Activated CD4-positive, alpha-beta memory T cell treated with anti-CD3 and anti-CD28 coated beads for 36 hours (primary cell): ENCODE results near the gene TNFRSF1A. TPM values are rescaled to one million over a fixed set of nuclear protein-coding genes. Genes with fewer than 3 reads are reported as not detected.

Experiments used
- CTCF ChIA-PET: fragments of 350-600 bp; sonication (Branson Sonifier 250); formaldehyde crosslinking; loops from one replicate; lab custom pipeline; 2021; ENCODE audit warnings: antibody characterized with exemption, inconsistent platforms; lab: Charles Lee
- POLR2A ChIA-PET: fragments of 350-600 bp; sonication (Branson Sonifier 250); formaldehyde crosslinking; loops from one replicate; lab custom pipeline; 2021; ENCODE audit warnings: antibody characterized with exemption; lab: Charles Lee
- DNase-seq: peaks from one replicate; pipeline ENCODE4 v3.0.0-alpha.2; 2020
- H3K27ac Mint-ChIP-seq: one replicate; pipeline ENCODE4 v1.8.0; 2021; ENCODE audit warnings: mixed read lengths
- H3K27me3 Mint-ChIP-seq: one replicate; pipeline ENCODE4 v1.8.0; 2021; ENCODE audit warnings: mixed read lengths
- H3K36me3 Mint-ChIP-seq: one replicate; pipeline ENCODE4 v1.8.0; 2021; ENCODE audit warnings: mixed read lengths
- H3K4me1 Mint-ChIP-seq: one replicate; pipeline ENCODE4 v1.8.0; 2021; ENCODE audit warnings: low read depth, mixed read lengths
- H3K4me3 Mint-ChIP-seq: one replicate; pipeline ENCODE4 v1.8.0; 2021; ENCODE audit warnings: mild to moderate bottlenecking, mixed read lengths
- H3K9me3 Mint-ChIP-seq: one replicate; pipeline ENCODE4 v1.8.0; 2021; ENCODE audit warnings: mixed read lengths
- intact Hi-C: fragments of 100-400 bp; cut with micrococcal nuclease; formaldehyde crosslinking; loops from one replicate; pipeline ENCODE4 v1.15.1; 2023
- total RNA-seq, 2 experiments: library from RNA; stranded (reverse); gene quantifications; one replicate each; pipeline ENCODE4 v1.2.3, GENCODE V29; 2021

TNFRSF1A gene
- total RNA-seq, 2 experiments from 2014 or later: 47.5 to 49.6 TPM

- ChIA-PET POLR2A (interaction anchor here (1.1 to 1.2 kb wide), 2 partner anchors 19 to 37 kb away, joined by 3 to 5 read pairs; no protein-coding TSS in a partner anchor), CTCF (interaction anchor here (0.6 to 2.0 kb wide), 8 partner anchors 9 to 139 kb away, joined by 3 to 9 read pairs (median 6); no protein-coding TSS in a partner anchor)
- no peaks in the 10 kb centered on the region for H3K9me3 Mint-ChIP-seq
- peaks cover 18% of the 10 kb centered on the region for H3K36me3 Mint-ChIP-seq
- no peak for DNase-seq
- intact Hi-C loops: no loop called here
- H3K4me3 Mint-ChIP-seq: no peak overlapping the region
- H3K27ac Mint-ChIP-seq: no peak overlapping the region
- no peaks in the 10 kb centered on the region for H3K27me3 Mint-ChIP-seq
- peaks cover 31% of the 10 kb centered on the region for H3K4me1 Mint-ChIP-seq
Measured at GRCh38 chr12:6326316-6327228, 15.3 kb downstream of the TNFRSF1A start.

DNA sequence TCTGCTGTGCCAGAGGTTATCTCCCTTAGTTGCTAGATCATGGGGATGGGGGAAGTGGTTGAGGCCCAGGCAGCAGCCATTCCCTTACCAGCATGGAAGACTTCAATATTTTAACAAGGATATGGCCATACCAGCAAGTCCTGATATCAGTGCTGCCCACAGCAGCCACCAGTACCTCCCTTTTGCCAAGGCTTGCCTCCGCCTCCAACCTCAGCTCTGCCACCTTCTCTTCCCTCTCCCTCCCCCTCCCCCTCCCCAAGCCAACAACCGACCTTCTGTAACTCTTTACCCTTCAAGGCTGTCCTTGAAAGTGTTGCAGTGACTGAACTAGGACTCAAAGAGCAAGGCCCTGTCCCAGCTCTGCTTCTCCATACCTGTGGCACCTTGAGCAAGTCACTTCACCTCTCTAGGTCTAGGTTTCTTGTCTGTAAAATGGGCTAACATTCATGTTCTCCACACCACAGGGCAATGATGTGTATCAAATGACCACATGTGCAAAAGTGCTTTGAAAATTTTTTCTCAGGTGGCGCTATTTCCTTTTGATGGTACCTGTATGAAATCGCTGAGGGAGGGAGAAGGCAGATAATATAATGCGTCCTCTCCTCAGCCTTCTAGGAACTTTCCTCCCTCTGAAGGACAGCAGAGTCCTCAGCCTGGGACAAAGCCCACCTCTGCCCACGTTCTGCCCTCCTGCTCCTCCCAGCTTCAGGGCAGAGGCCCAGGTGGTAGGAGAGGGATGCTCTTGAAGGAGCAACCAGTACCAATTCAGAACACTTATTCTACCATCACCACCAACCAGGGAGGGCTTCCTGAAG is 16.7 kb downstream of the TNFRSF1A start:
- intact Hi-C loops: no loop called here
- POLR2A ChIA-PET: no interaction called here

DNA sequence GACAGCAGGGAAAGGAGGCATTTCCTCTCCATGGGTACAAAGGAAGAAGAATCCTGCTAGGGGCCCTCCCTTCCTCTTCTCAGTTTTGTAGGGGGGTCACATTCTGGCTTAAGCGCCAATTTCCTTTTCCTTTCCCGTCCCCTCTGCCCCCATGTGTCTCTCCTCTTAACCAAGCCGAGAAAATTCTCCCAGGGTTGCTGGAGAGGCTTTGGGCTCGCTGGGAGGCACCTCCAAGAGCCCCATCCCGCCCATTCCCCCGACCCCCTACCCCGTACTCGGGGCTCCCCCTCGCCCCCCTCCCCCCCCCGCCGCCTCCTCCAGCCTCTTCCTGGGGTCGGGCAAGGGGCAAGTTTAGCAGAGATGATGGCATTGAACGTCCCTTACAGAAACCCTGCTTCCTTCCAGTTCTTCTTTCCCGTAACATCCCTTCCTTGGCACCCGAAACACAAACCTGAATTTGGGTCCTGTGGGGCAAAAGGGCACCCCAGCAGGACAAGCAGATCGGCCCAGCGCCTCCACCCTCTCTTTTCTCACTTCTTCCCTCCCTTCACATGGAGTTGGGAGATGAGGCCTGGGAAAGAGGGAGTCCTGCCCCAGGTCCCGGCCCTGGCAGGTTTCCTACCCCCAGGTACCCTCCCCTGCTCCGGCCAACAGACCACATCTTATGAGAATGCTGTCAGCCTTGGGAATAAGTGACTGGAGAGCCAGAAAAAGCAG is 17.7 kb downstream of the TNFRSF1A start:
- peak overlapping the region; percentile 63 for H3K4me3 Mint-ChIP-seq
- DNase-seq: no peak
- CTCF ChIA-PET: interaction anchor here (0.6 to 1.9 kb wide), 15 partner anchors 11 to 252 kb away, joined by 3 to 26 read pairs (median 4); partner anchors contain the start of gene VAMP1
- H3K36me3 Mint-ChIP-seq: no peaks in the 10 kb centered on the region
- POLR2A ChIA-PET: interaction anchor here (1.2 kb wide), 1 partner anchor 209 kb away, joined by 3 read pairs; no protein-coding TSS in a partner anchor
- peaks cover 31% of the 10 kb centered on the region for H3K4me1 Mint-ChIP-seq
- intact Hi-C loops: loop anchor here (1.0 kb wide), 2 partner anchors 11 to 43 kb away; no protein-coding TSS in a partner anchor
- H3K9me3 Mint-ChIP-seq: no peaks in the 10 kb centered on the region
- H3K27ac Mint-ChIP-seq: peak overlapping the region; percentile 88
- H3K27me3 Mint-ChIP-seq: no peaks in the 10 kb centered on the region

More for the DNA sequence above, 16.7 kb downstream of the TNFRSF1A start:
- H3K36me3 Mint-ChIP-seq: peaks cover 5% of the 10 kb centered on the region
- no peaks in the 10 kb centered on the region for H3K27me3 Mint-ChIP-seq
- H3K4me3 Mint-ChIP-seq: no peak overlapping the region
- peak overlapping the region; percentile 33 for H3K27ac Mint-ChIP-seq
- CTCF ChIA-PET: interaction anchor here (1.0 to 1.8 kb wide), 2 partner anchors 27 to 38 kb away, joined by 3 to 7 read pairs; no protein-coding TSS in a partner anchor
- H3K4me1 Mint-ChIP-seq: peaks cover 31% of the 10 kb centered on the region
- DNase-seq: no peak
- H3K9me3 Mint-ChIP-seq: no peaks in the 10 kb centered on the region

GRCh38 chr12:6323340-6323994 is 18.4 kb downstream of the TNFRSF1A start:
- no peaks in the 10 kb centered on the region for H3K9me3 Mint-ChIP-seq
- H3K27ac Mint-ChIP-seq: peak overlapping the region; percentile 88
- H3K4me1 Mint-ChIP-seq: peaks cover 34% of the 10 kb centered on the region
- ChIA-PET CTCF (interaction anchor here (0.6 to 1.9 kb wide), 19 partner anchors 8 to 252 kb away, joined by 3 to 26 read pairs (median 5); partner anchors contain the start of gene VAMP1), POLR2A (interaction anchor here (0.6 to 1.2 kb wide), 5 partner anchors 9 to 1395 kb away, joined by 3 read pairs; no protein-coding TSS in a partner anchor)
- H3K4me3 Mint-ChIP-seq: peak overlapping the region; percentile 63
- no peaks in the 10 kb centered on the region for H3K27me3 Mint-ChIP-seq
- H3K36me3 Mint-ChIP-seq: no peaks in the 10 kb centered on the region
- DNase-seq: peak; percentile 58
- intact Hi-C loops: loop anchor here (1.0 kb wide), 2 partner anchors 12 to 44 kb away; no protein-coding TSS in a partner anchor

DNA sequence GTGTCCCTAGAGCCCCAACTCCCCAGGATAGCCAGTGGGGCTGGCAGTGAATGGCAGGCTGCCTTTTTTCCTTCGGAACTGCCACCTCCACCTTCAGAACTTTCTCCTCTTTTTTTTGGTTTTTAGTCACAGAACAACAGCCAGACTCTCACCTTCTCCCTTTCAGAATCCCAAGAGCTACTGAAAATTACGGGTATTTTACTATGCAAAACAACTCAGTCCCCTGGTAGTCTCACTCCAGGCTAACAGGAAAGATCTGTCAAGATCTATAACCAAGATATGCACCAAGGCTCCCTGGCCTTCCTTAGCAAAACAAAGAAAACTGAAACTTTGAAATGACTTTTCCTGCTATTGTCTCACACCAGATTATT is 18.9 kb downstream of the TNFRSF1A start:
- H3K27me3 Mint-ChIP-seq: no peaks in the 10 kb centered on the region
- no peaks in the 10 kb centered on the region for H3K9me3 Mint-ChIP-seq
- H3K27ac Mint-ChIP-seq: peak overlapping the region; percentile 88
- H3K4me3 Mint-ChIP-seq: no peak overlapping the region
- intact Hi-C loops: loop anchor here (1.0 kb wide), 2 partner anchors 12 to 44 kb away; no protein-coding TSS in a partner anchor
- CTCF ChIA-PET: interaction anchor here (0.8 to 1.9 kb wide), 16 partner anchors 8 to 148 kb away, joined by 3 to 26 read pairs (median 7); partner anchors contain the start of gene VAMP1
- no peaks in the 10 kb centered on the region for H3K36me3 Mint-ChIP-seq
- DNase-seq: no peak
- POLR2A ChIA-PET: interaction anchor here (0.6 to 1.2 kb wide), 4 partner anchors 10 to 1394 kb away, joined by 3 read pairs; no protein-coding TSS in a partner anchor
- peaks cover 40% of the 10 kb centered on the region for H3K4me1 Mint-ChIP-seq

GRCh38 chr12:6322352-6322751 is 19.5 kb downstream of the TNFRSF1A start:
- POLR2A ChIA-PET: interaction anchor here (1.0 kb wide), 1 partner anchor 10 kb away, joined by 3 read pairs; no protein-coding TSS in a partner anchor
- H3K36me3 Mint-ChIP-seq: no peaks in the 10 kb centered on the region

GRCh38 chr12:6321905-6322304 is 20.0 kb downstream of the TNFRSF1A start:
- no peak for DNase-seq
- ChIA-PET POLR2A (no interaction called here), CTCF (interaction anchor here (1.7 kb wide), 1 partner anchor 10 kb away, joined by 9 read pairs; no protein-coding TSS in a partner anchor)
- Mint-ChIP-seq H3K4me3 (no peak overlapping the region), H3K27ac (no peak overlapping the region), H3K9me3 (no peaks in the 10 kb centered on the region), H3K36me3 (no peaks in the 10 kb centered on the region), H3K27me3 (no peaks in the 10 kb centered on the region), H3K4me1 (peaks cover 43% of the 10 kb centered on the region)
- intact Hi-C loops: no loop called here

More at GRCh38 chr12:6322352-6322751, 19.5 kb downstream of the TNFRSF1A start:
- no peak for DNase-seq
- H3K9me3 Mint-ChIP-seq: no peaks in the 10 kb centered on the region
- H3K27me3 Mint-ChIP-seq: no peaks in the 10 kb centered on the region
- CTCF ChIA-PET: interaction anchor here (1.2 to 1.9 kb wide), 11 partner anchors 9 to 143 kb away, joined by 3 to 26 read pairs (median 9); no protein-coding TSS in a partner anchor
- intact Hi-C loops: no loop called here
- H3K27ac Mint-ChIP-seq: no peak overlapping the region
- H3K4me1 Mint-ChIP-seq: peaks cover 43% of the 10 kb centered on the region
- H3K4me3 Mint-ChIP-seq: no peak overlapping the region

GRCh38 chr12:6319446-6319845 is 22.4 kb downstream of the TNFRSF1A start:
- peaks cover 32% of the 10 kb centered on the region for H3K4me1 Mint-ChIP-seq
- H3K27ac Mint-ChIP-seq: no peak overlapping the region
- intact Hi-C loops: no loop called here
- H3K9me3 Mint-ChIP-seq: no peaks in the 10 kb centered on the region
- H3K36me3 Mint-ChIP-seq: no peaks in the 10 kb centered on the region
- DNase-seq: no peak
- ChIA-PET POLR2A (no interaction called here), CTCF (interaction anchor here (0.7 to 1.4 kb wide), 2 partner anchors 12 to 45 kb away, joined by 3 read pairs; no protein-coding TSS in a partner anchor)
- no peaks in the 10 kb centered on the region for H3K27me3 Mint-ChIP-seq
- H3K4me3 Mint-ChIP-seq: no peak overlapping the region

DNA sequence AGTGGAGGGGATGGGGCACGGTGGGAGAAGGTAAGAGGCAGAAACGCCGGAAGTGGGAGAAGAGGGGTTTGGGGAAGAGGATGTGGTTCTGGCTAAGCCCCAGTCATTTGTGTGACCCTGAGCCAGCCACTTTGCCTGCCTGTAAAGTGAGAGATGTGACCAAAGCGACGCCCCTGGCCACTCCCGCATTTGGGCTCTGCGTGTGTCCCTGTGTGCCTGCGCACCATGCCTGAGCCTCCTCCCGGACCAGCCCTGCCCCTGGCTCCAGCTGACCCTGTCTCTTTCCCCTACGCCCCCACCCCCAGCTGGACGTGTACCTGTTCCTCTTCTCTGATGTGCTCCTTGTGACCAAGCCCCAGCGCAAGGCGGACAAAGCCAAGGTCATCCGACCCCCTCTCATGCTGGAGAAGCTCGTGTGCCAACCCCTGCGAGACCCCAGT is 23.4 kb downstream of the TNFRSF1A start:
- Mint-ChIP-seq H3K4me1 (peaks cover 23% of the 10 kb centered on the region), H3K27me3 (no peaks in the 10 kb centered on the region), H3K4me3 (no peak overlapping the region), H3K27ac (no peak overlapping the region), H3K36me3 (no peaks in the 10 kb centered on the region), H3K9me3 (no peaks in the 10 kb centered on the region)
- POLR2A ChIA-PET: no interaction called here
- intact Hi-C loops: no loop called here
- DNase-seq: no peak
- CTCF ChIA-PET: no interaction called here

GRCh38 chr12:6317693-6318439 is 24.0 kb downstream of the TNFRSF1A start:
- Mint-ChIP-seq H3K4me1 (peaks cover 19% of the 10 kb centered on the region), H3K27me3 (no peaks in the 10 kb centered on the region), H3K9me3 (no peaks in the 10 kb centered on the region), H3K27ac (no peak overlapping the region), H3K4me3 (no peak overlapping the region), H3K36me3 (no peaks in the 10 kb centered on the region)
- no peak for DNase-seq
- CTCF ChIA-PET: no interaction called here
- POLR2A ChIA-PET: no interaction called here
- intact Hi-C loops: no loop called here
